Stimulated activated CD4-positive, alpha-beta T cell treated with anti-CD3 and anti-CD28 coated beads, TNF-alpha, amount 100 ng/mL, for 1 hour (primary cell): ENCODE data around the gene AADACL3.

Experiments
- DNase-seq, 3 donors: peaks; one replicate each; pipeline ENCODE4 v3.0.0-alpha.2; 2020; ENCODE audit warnings: low read depth in 3 of 3, low spot score in 1 of 3

Gene AADACL3

DNA sequence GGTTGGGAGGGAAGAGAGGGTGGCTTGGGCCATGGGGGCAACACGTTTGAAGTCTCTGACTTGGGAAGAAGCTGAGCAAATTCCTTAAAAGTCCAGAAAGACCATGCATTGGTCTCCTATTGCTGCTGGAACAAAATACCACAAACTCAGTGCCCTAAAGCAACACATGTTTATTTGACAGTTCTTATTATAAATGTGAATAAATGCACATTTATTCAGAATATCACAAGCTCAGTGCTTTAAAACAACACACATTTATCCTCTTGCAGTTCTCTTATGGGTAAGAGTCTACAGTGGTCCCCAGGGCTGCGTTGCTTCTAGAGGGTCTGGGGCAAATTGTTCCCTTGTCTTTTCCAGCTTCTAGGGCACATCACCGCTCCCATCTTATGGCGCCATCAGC lies 47.6 kb downstream of the AADACL3 start:
- no peak for DNase-seq

DNA sequence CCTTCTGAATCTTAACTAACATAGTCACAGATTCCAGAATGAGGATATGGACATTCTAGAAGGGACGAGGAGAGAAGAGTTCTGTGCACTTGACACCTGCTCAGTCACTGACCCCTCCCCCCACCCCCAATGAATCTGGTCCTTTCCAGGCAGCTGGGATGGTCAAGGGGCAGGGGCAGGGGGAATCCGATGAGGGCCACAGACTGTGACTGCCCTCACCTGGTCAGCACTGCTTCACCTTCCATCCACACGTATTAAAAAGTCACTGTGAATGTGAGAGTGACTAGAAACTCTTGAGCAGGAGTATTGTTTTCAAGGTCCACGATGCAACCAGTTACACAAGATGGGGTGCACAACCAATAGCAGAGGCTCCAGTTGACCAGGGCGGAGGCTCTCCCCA lies 48.1 kb downstream of the AADACL3 start:
- no peak for DNase-seq

DNA sequence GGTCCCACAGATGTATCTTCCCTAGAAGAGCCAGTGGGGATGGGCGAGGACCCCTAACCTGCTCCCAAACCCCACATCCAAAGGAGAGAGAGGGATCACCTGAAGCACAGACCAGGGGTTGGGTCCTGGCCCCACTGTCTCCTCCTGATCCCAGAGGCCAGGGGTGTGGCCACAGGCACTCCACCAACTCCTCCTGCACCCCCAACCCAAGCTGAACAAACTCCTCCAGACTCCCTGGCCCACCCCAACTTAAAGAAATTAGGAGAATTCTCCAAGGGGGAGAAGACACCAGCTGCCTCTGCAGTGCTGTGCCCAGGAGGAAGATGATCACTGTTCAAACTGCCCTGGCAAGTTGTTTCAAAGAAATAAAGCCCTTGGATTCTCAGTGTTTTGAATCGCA lies 53.1 kb downstream of the AADACL3 start:
- no peak for DNase-seq

DNA sequence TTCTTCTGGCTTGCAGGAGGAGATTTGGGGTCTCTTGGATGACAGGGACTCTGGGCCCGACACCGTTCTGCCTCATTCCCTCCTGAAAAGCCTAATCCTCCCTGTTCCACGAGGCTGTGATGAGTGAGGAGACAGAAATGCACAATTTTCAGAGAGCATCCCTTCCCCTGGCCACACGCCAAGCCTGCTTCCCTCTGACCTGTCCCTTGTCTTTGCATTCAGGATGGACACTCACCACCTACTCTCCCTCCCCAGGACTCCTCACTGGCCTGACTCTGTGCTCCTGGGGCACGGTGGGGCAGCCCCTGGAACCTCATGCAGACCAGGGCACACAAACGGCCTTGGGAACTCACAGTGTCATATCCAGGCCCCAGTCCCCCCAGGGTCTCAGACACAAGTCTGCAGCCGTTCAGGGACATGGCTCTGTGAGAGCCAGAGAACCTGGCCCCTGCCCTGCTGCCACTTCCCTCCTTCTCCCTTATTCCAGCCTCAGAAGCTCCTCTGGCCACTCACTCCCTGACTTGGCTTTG lies 54.1 kb downstream of the AADACL3 start:
- no peak for DNase-seq

DNA sequence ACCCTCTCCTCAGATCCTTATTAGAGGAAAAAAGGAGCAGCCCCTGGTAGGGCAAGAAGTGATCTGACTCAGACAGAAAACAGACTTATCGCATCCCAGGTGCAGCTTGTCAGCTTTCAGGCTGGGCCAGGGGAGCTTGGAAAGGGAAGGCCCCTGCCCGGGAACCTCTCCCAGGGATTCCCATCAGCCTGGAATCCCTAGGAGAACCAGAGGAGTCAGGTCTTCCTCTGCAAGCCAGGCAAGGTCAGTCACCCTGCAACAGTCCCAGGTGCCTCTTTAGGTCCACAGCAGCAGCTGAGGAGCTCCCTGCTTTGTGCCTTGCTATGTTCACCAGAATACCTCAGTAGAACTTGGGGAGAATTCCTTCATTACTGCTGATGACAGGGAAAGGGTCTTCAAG lies 54.7 kb downstream of the AADACL3 start:
- DNase-seq, result no peak

DNA sequence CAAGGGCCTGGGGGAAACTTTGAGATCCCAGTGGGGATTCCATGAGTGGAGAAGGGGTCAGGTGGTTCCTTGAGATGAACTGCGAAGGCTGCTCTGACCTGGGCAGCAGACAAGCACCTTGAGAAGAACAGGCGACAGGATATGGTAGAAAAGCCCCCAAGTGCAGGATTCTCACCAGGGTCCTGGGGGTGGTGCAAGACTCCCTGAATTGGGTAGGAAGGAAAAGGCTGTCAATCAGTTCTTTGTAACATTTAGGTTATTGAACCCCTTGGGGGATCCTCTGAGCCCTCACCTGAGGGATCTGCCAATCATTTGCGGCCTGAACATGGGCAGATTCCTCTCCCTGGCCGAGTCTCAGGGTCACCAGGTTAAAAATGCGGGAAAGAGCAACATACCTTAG lies 55.3 kb downstream of the AADACL3 start:
- DNase-seq, result no peak

DNA sequence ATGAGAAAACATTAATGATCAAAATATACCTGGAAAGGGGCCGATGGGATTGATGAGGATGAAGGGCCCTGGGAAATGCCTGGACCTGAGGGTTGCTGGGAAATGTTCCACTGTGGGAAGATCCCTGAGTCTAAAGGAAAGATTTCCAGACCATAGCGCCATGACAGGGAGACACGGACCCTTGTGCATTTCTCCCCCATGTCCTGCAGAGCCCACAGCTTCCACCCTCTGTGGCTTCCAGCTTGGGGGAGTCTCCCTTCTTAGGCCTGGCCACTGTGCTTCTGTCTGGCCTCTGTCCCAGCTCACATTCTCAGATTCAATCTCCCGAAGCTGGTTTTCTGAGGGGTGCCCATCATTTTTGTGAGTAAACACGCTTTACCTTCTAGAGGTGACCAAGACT lies 56.6 kb downstream of the AADACL3 start:
- no peak for DNase-seq

DNA sequence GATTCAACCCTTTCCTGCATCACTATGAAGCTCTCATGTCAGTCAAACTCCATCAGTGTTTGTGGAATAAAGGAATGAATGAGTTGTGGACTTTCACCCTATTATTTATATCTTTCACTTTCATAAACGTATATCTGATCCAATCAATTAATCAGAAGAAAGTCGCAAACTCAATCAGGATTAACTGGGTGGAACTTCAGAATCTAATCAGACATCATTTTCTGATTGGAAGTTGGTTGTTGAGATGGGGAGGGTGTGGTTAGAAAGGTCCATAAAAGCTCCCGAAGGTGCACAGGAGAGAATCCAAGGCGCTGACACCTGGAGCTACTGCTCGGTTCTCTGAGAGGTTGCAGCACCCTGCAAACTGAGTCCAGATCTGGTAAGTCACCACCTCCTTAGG lies 57.5 kb downstream of the AADACL3 start, which contains the start of gene PRAMEF12:
PRAMEF12 (plus strand) TSS at position 301 of the 400 bp plus-strand sequence. CDS start 1,130 bp downstream, outside the sequence.
- DNase-seq, result no peak

DNA sequence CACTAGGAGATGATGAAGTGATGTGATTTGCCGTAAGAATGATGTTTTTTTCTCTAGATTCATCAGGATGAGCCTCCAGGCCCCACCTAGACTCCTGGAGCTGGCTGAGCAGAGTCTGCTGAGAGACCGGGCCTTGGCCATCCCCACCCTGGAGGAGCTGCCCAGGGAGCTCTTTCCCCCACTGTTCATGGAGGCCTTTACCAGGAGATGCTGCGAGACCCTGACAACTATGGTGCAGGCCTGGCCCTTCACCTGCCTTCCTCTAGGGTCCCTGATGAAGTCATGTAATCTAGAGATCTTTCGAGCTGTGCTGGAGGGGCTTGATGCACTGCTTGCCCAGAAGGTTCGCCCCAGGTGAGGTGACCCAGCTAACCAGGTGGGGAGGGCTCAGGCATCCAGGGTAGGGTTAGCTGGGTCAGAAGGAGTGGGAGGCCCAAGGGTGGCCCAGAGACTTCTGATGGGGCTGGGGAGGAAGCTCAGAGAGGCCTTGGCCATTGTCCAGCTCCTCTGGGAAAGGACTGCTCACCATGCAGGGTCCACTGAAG lies 59.0 kb downstream of the AADACL3 start:
- DNase-seq, result no peak

DNA sequence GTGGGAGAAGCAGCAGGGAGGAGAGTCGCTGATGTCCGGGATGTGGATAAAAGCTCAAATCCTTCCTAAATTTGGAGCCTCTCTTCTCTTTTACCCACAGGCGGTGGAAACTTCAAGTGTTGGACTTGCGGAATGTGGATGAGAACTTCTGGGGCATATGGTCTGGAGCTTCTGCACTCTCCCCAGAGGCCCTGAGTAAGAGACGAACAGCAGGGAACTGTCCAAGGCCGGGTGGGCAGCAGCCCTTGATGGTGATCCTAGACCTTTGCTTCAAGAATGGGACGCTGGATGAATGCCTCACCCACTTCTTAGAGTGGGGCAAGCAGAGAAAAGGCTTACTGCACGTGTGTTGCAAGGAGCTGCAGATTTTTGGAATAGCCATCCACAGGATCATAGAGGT lies 59.5 kb downstream of the AADACL3 start:
- DNase-seq, result no peak

DNA sequence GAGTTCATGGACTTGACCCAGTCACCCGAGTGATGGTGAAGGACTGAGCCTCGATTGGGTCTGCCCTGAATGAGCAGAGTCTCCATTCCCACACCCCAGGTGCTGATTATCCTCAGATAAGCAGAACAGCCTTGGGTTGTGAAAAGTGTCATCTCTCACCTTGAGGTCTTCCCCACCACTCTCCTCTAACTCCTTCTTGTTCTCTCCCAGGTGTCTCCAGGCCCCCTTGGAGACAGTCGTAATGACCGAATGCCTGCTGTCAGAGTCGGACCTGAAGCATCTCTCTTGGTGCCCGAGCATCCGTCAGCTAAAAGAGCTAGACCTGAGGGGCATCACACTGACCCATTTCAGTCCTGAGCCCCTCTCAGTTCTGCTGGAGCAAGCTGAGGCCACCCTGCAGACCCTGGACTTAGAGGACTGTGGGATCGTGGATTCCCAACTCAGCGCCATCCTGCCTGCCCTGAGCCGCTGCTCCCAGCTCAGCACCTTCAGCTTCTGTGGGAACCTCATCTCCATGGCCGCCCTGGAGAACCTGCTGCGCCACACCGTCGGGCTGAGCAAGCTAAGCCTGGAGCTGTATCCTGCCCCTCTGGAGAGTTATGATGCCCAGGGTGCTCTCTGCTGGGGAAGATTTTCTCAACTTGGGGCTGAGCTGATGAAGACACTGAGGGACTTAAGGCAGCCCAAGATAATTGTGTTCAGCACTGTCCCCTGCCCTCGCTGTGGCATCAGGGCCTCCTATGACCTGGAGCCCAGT lies 61.1 kb downstream of the AADACL3 start:
- DNase-seq, result no peak
